ENCODE data around the gene CASP14.
"Not testable (repeated sequence)": the region's sequence is repeated elsewhere in the genome, so short reads cannot be mapped to it uniquely, and the experiment has no call there.

CASP14 gene

DNA sequence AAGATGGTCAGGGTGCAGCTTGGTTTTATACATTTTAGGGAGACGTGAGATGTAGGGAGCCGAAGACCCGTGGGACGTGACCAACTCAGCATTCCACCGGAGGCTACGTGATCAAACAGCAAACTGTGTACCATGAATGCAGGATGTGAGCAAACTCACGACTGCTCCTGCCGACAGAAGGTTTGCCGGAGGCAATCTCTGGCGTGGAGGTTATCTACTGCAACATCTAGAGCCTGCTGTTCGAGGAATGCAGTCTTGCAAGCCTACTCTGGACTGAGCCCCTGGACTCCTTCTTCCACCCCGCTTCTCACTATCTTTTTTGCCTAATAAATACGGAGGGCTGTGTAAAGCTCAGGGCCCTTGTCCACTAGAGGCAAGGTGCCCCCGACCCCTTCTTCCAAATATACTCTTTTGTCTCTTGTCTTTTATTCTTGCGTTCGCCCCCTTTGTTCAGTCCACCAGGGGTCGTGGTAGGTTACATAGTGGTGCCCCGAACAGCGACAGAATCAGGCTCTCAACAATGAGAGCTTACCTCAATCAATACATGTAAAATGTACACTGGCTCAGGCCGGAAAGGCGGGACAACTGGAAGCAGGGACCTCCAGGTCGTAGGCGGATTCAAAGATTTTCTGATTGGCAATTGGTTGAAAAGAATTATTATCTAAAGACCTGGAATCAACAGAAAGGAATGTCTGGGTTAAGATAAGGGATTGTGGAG, 23.8 kb downstream of the CASP14 start:
- DNase-seq (ENCODE audit: low spot score), result no peak

GRCh38 chr19:15074371-15074770, 25.1 kb downstream of the CASP14 start:
- DNase-seq (ENCODE audit: low spot score), result no peak

DNA sequence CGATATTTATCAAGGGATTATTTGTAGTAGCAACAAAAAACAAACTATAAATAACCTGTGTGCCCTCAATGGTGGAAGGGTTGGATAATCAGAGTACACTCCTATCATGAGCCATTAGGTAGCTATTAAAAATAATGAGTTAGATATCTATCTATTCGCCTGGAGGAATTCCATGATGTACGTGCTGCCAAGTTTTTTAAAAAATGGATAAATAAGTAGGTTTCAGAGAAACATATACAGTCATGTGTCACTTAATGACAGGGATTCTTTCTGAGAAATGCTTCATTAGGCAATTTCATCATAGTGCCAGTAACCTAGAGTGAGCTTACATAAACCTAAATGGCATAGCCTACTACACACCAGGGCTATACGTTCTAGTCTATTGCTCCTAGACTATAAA, 26.5 kb downstream of the CASP14 start:
- no peak for DNase-seq (ENCODE audit: low spot score)

DNA sequence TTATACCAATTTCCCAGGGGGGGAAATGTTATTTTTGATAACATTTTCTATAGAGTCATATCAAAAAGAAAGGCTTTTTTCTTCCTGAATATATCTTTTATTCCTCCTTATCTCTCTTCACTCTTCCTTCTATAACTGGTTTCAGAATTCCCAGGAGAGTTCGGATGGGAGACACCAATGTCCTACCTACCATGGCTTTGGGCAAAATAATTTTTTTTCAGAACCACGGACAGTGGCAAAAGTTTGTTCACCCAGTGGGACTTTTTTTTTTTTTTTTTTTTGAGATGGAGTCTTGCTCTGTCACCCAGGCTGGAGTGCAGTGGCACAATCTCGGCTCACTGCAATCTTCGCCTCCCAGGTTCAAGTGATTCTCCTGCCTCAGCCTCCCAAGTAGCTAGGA, 30.7 kb downstream of the CASP14 start:
- DNase-seq (ENCODE audit: low spot score), result not testable (repeated sequence)

GRCh38 chr19:15081911-15082310, 32.6 kb downstream of the CASP14 start, which contains the start of gene OR1I1:
Gene OR1I1, plus strand, starts transcription at chr19:15082211. Its CDS starts 4,855 bp downstream, at chr19:15087066.
- DNase-seq (ENCODE audit: low spot score), result no peak

DNA sequence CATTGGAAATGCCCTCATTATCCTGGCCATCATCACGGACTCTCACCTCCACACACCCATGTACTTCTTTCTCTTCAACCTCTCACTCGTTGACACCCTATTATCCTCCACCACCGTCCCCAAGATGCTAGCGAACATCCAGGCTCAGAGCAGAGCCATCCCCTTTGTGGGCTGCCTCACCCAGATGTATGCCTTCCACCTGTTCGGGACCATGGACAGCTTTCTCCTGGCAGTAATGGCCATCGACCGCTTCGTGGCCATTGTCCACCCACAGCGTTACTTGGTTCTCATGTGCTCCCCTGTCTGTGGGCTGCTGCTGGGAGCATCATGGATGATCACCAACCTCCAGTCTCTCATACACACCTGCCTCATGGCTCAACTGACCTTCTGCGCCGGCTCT, 37.9 kb downstream of the CASP14 start:
- no peak for DNase-seq (ENCODE audit: low spot score)

- DNase-seq (ENCODE audit: low spot score), result peak; percentile 66
Measured at GRCh38 chr19:15091918-15092753, 42.9 kb downstream of the CASP14 start.

DNA sequence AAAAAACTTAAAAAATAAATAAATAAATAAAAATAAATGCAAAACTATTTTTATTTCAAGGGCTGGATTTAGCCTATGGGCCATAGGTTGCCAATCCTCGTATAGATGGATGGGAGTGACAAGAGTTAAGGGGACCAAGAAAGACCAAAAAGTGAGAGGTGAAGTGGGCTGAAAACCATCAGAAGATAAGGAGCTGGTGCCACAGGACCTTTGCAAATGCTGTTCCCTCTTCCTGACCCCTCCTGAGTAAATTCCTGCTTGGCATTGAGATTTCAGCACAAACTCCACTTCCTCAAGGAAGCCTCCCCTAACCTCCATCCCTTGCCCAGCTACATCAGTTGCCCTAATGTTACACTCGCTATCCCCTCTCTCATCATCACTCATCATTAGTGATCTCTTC, 43.7 kb downstream of the CASP14 start:
- DNase-seq (ENCODE audit: low spot score), result no peak

- no peak for DNase-seq (ENCODE audit: low spot score)
Measured at GRCh38 chr19:15096223-15096622, 46.9 kb downstream of the CASP14 start.

DNA sequence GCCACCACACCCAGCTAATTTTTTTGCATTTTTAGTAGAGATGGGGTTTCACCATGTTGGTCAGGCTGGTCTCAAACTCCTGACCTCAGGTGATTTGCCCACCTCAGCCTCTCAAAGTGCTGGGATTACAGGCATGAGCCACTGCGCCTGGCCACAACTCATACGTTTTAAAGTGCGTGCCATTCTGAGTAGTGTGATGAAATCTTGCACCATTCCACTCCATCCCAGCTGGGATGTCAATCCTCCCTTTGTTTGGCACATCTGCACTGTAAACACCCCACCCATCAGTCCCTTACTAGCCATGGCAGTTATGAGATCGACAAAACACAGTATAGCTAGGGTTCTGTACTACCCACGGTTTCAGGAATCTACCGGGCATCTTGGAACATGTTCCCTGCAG, 48.7 kb downstream of the CASP14 start:
- not testable (repeated sequence) for DNase-seq (ENCODE audit: low spot score)

GRCh38 chr19:15098460-15098859, 49.2 kb downstream of the CASP14 start:
- no peak for DNase-seq (ENCODE audit: low spot score)

DNA sequence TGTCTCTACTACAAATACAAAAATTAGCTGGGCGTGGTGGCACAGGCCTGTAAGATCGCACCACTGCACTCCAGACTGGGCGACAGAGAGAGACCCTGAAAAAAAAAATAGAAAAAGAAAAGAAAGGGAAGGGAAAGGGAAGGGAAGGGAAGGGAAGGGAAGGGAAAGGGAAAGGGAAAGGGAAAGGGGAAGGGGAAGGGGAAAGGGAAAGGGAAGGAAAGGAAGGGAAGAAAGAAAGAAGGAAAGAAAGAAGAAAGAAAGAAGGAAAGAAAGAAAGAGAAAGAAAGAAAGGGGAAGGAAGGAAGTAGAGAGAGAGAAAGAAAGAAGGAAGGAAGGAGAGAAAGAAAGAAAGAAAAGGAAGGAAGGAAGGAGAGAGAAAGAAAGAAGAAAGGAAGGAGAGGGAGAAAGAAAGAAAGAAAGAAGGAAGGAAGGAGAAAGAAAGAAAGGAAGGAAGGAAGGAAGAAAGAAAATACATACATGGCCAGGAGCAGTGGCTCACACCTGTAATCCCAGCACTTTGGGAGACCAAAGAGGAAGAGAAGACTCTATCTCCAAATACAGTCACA, 49.8 kb downstream of the CASP14 start:
- no peak for DNase-seq (ENCODE audit: low spot score)

GRCh38 chr19:15101479-15102082, 52.3 kb downstream of the CASP14 start:
- DNase-seq (ENCODE audit: low spot score), result peak; percentile 36

GRCh38 chr19:15104003-15104402, 54.7 kb downstream of the CASP14 start:
- DNase-seq (ENCODE audit: low spot score), result no peak

- no peak for DNase-seq (ENCODE audit: low spot score)
Measured at GRCh38 chr19:15104411-15104810, 55.1 kb downstream of the CASP14 start.

DNA sequence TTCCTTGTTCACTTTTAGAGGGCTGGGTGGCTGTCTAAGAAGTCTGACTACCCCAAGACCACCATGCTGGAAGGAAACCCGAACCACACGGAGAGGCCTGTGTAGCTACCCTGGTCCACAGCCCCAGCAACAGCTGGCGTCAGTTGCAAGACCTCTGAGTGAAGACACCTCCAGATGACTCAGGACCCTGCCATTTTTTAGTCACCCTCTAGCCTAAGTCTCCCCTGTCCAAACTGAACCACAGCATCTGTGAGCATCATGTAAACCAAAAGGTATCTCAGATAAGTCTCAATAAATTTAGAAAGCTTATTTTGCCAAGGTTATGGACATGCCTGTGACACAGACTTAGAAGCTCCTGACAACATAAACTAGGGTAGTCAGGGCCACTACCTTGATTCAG, 55.8 kb downstream of the CASP14 start:
- DNase-seq (ENCODE audit: low spot score), result no peak

- no peak for DNase-seq (ENCODE audit: low spot score)
Measured at GRCh38 chr19:15107061-15108010, 58.1 kb downstream of the CASP14 start, which contains the start of gene SYDE1. Gene SYDE1, plus strand, starts transcription at chr19:15107401. Its CDS starts 33 bp downstream, at chr19:15107434.

All from CD4-positive, alpha-beta T cell treated with Interleukin-6 at 100 ng/mL for 8 hours (primary cell).